H9 (cell line): ENCODE results near the gene SEMA5A. TPM values are rescaled to one million over a fixed set of nuclear protein-coding genes. Genes with fewer than 3 reads are reported as not detected.

ENCODE experiments used
- DNase-seq: peaks from one replicate; pipeline ENCODE4 v3.0.0-alpha.2; 2017
- H2AFZ ChIP-seq: one replicate; pipeline ENCODE4 v1.6.1; 2013; ENCODE audit warnings: mild to moderate bottlenecking, low read length, control low read depth, moderate library complexity
- H2AK5ac ChIP-seq: 2 replicates; pipeline ENCODE4 v1.6.1; 2013; ENCODE audit warnings: low read length, control low read depth, mixed read lengths; ENCODE audit not compliant: insufficient read length
- H2BK120ac ChIP-seq: one replicate; pipeline ENCODE4 v1.6.1; 2013; ENCODE audit warnings: low read depth, mild to moderate bottlenecking, low read length, control low read depth, inconsistent platforms; ENCODE audit not compliant: poor library complexity, severe bottlenecking
- H2BK12ac ChIP-seq: 2 replicates; pipeline ENCODE4 v1.6.1; 2013; ENCODE audit warnings: low read length, control low read depth, mixed read lengths, low read depth; ENCODE audit not compliant: insufficient read length
- H2BK15ac ChIP-seq: 2 replicates; pipeline ENCODE4 v1.6.1; 2013; ENCODE audit warnings: low read depth, low read length, control low read depth
- H2BK20ac ChIP-seq: one replicate; pipeline ENCODE4 v1.6.1; 2013; ENCODE audit warnings: low read depth, mild to moderate bottlenecking, low read length, control low read depth, inconsistent platforms; ENCODE audit not compliant: poor library complexity, severe bottlenecking
- H2BK5ac ChIP-seq: 2 replicates; pipeline ENCODE4 v1.6.1; 2013; ENCODE audit warnings: low read length, control low read depth, mixed read lengths; ENCODE audit not compliant: insufficient read length
- H3K14ac ChIP-seq: 2 replicates; pipeline ENCODE4 v1.6.1; 2013; ENCODE audit warnings: low read length, control low read depth; ENCODE audit not compliant: insufficient read depth
- H3K18ac ChIP-seq: 2 replicates; pipeline ENCODE4 v1.6.1; 2013; ENCODE audit warnings: low read depth, mild to moderate bottlenecking, mixed read lengths, low read length, control low read depth; ENCODE audit not compliant: insufficient read length
- H3K23ac ChIP-seq: 2 replicates; pipeline ENCODE4 v1.6.1; 2013; ENCODE audit warnings: low read length, control low read depth, mixed read lengths, low read depth; ENCODE audit not compliant: insufficient read length
- H3K23me2 ChIP-seq: 2 replicates; pipeline ENCODE4 v1.6.1; 2013; ENCODE audit warnings: low read depth, mild to moderate bottlenecking, mixed read lengths, low read length, control low read depth; ENCODE audit not compliant: insufficient read length, poor library complexity, severe bottlenecking
- H3K27ac ChIP-seq: 2 replicates; pipeline ENCODE4 v1.5.1; 2013; ENCODE audit warnings: low read length, control low read depth, mixed read lengths, low read depth; ENCODE audit not compliant: insufficient read length
- H3K27me3 ChIP-seq: 2 replicates; pipeline ENCODE4 v1.6.1; 2013; ENCODE audit warnings: low read length, control low read depth, inconsistent platforms; ENCODE audit not compliant: insufficient read depth
- H3K4ac ChIP-seq: 2 replicates; pipeline ENCODE4 v1.6.1; 2013; ENCODE audit warnings: low read depth, mild to moderate bottlenecking, control low read depth, inconsistent platforms, low read length, moderate library complexity
- H3K4me1 ChIP-seq: 2 replicates; pipeline ENCODE4 v1.6.1; 2013; ENCODE audit warnings: low read length, control low read depth, inconsistent platforms; ENCODE audit not compliant: insufficient read depth
- H3K4me2 ChIP-seq: 2 replicates; pipeline ENCODE4 v1.6.1; 2013; ENCODE audit warnings: low read length, control low read depth, mixed read lengths; ENCODE audit not compliant: insufficient read length, insufficient read depth
- H3K56ac ChIP-seq: 2 replicates; pipeline ENCODE4 v1.6.1; 2013; ENCODE audit warnings: low read depth, mild to moderate bottlenecking, mixed read lengths, low read length, control low read depth; ENCODE audit not compliant: insufficient read length
- H3K79me1 ChIP-seq: 2 replicates; pipeline ENCODE4 v1.6.1; 2013; ENCODE audit warnings: low read depth, mild to moderate bottlenecking, moderate library complexity, low read length, control low read depth, inconsistent platforms; ENCODE audit not compliant: insufficient read depth, poor library complexity, severe bottlenecking
- H3K79me2 ChIP-seq: 2 replicates; pipeline ENCODE4 v1.6.1; 2013; ENCODE audit warnings: low read length, control low read depth, inconsistent platforms; ENCODE audit not compliant: insufficient read depth
- H3K9ac ChIP-seq: 2 replicates; pipeline ENCODE4 v1.6.1; 2013; ENCODE audit warnings: low read length, control low read depth, mixed read lengths; ENCODE audit not compliant: insufficient read length; ENCODE audit errors: extremely low read depth
- H3K9me3 ChIP-seq: one replicate; pipeline ENCODE4 v1.6.1; 2013; ENCODE audit warnings: low read depth, low read length, inconsistent platforms; ENCODE audit not compliant: control insufficient read depth
- H3T11ph ChIP-seq: one replicate; pipeline ENCODE4 v1.6.1; 2013; ENCODE audit warnings: mild to moderate bottlenecking, low read length, control low read depth, inconsistent platforms
- H4K20me1 ChIP-seq: one replicate; pipeline ENCODE4 v1.6.1; 2013; ENCODE audit not compliant: control insufficient read depth, insufficient read length, insufficient read depth
- H4K5ac ChIP-seq: 2 replicates; pipeline ENCODE4 v1.6.1; 2013; ENCODE audit warnings: low read depth, mild to moderate bottlenecking, mixed read lengths, low read length, control low read depth; ENCODE audit not compliant: insufficient read length
- H4K8ac ChIP-seq: replicated peaks from 2 replicates; pipeline ENCODE4 v1.6.1; 2013; ENCODE audit warnings: low read length, control low read depth, mixed read lengths, low read depth; ENCODE audit not compliant: insufficient read length
- H4K91ac ChIP-seq: 2 replicates; pipeline ENCODE4 v1.6.1; 2013; ENCODE audit warnings: low read depth, mild to moderate bottlenecking, moderate library complexity, mixed read lengths, low read length, control low read depth; ENCODE audit not compliant: insufficient read length
- H3K27ac Mint-ChIP-seq, 3 experiments: 2 replicates in 2 of 3; 3 replicates in 1 of 3; pipeline ENCODE4 v1.8.0; 2020 to 2021; ENCODE audit warnings: mixed read lengths in 3 of 3, mild to moderate bottlenecking in 1 of 3, moderate library complexity in 1 of 3
- H3K27me3 Mint-ChIP-seq: 2 replicates; pipeline ENCODE4 v1.8.0; 2021; ENCODE audit warnings: low read depth, mild to moderate bottlenecking, moderate library complexity, mixed read lengths
- H3K36me3 Mint-ChIP-seq, 3 experiments: 2 replicates in 2 of 3; 3 replicates in 1 of 3; pipeline ENCODE4 v1.8.0; 2020 to 2021; ENCODE audit warnings: low read depth in 3 of 3, mixed read lengths in 3 of 3; ENCODE audit not compliant: insufficient read depth in 1 of 3
- H3K4me1 Mint-ChIP-seq, 2 experiments: 2 replicates each; pipeline ENCODE4 v1.8.0; 2020; ENCODE audit warnings: mixed read lengths in 2 of 2
- H3K4me3 Mint-ChIP-seq, 2 experiments: 2 replicates in 1 of 2; 3 replicates in 1 of 2; pipeline ENCODE4 v1.8.0; 2020 to 2021; ENCODE audit warnings: mild to moderate bottlenecking in 2 of 2, mixed read lengths in 2 of 2, moderate library complexity in 1 of 2
- H3K9me3 Mint-ChIP-seq, 2 experiments: 2 replicates in 1 of 2; 3 replicates in 1 of 2; pipeline ENCODE4 v1.8.0; 2020; ENCODE audit warnings: mild to moderate bottlenecking in 2 of 2, mixed read lengths in 2 of 2, moderate library complexity in 1 of 2
- CTCF ChIP-seq: fragments of 200-600 bp; sonication (generic); conservative IDR thresholded peaks from 3 replicates; pipeline ENCODE4 v1.8.0; 2021; ENCODE audit warnings: antibody characterized with exemption, mild to moderate bottlenecking
- WGBS: extraction: QIAGEN DNeasy Blood & Tissue Kit; methylation state at CpG from one replicate; pipeline ENCODE4 v1.1.7; 2013; ENCODE audit warnings: missing lambda C conversion rate, low lambda C conversion rate, mixed read lengths; ENCODE audit not compliant: insufficient read length; ENCODE audit errors: extremely low coverage; 5-methylcytosine and 5-hydroxymethylcytosine counted together
- total RNA-seq: library from RNA; stranded (reverse); gene quantifications from 2 replicates; pipeline ENCODE4 v1.2.1, GENCODE V29; 2021

SEMA5A gene
- total RNA-seq, 1 experiment from 2014 or later, result 4.3 TPM

GRCh38 chr5:9103290-9103689 lies 442.6 kb downstream of the SEMA5A start:
- H3K4ac ChIP-seq, result no peak overlapping the region
- Mint-ChIP-seq H3K27ac (no peak overlapping the region), H3K36me3 (no peaks in the 10 kb centered on the region), H3K27me3 (no peaks in the 10 kb centered on the region; the same call in 1 of the 2 replicates), H3K4me1 (no peaks in the 10 kb centered on the region), H3K9me3 (no peaks in the 10 kb centered on the region), H3K4me3 (no peak overlapping the region)
- TF ChIP-seq CTCF, result no peak
- H3K79me2 ChIP-seq, result no peaks in the 10 kb centered on the region
- no peak overlapping the region for H2AFZ ChIP-seq
- H3T11ph ChIP-seq, result no peak overlapping the region
- DNase-seq, result no peak
- no peaks in the 10 kb centered on the region for H3K79me1 ChIP-seq
- no peak overlapping the region for H3K56ac ChIP-seq
- H3K4me2 ChIP-seq, result no peak overlapping the region
- H2BK5ac ChIP-seq, result no peak overlapping the region
- H3K9ac ChIP-seq, result no peak overlapping the region
- no peak overlapping the region for H4K8ac ChIP-seq
- H3K9me3 ChIP-seq, result no peaks in the 10 kb centered on the region
- no peak overlapping the region for H4K5ac ChIP-seq
- no peak overlapping the region for H2BK20ac ChIP-seq
- no peak overlapping the region for H3K27ac ChIP-seq
- H4K91ac ChIP-seq, result no peak overlapping the region
- no peak overlapping the region for H3K18ac ChIP-seq
- WGBS, result no CpG with 5 or more reads among the region's 4 CpGs
- H2AK5ac ChIP-seq, result no peak overlapping the region
- no peaks in the 10 kb centered on the region for H4K20me1 ChIP-seq
- H3K14ac ChIP-seq, result no peak overlapping the region
- no peaks in the 10 kb centered on the region for H3K27me3 ChIP-seq
- no peak overlapping the region for H2BK12ac ChIP-seq
- H2BK15ac ChIP-seq, result no peak overlapping the region
- no peak overlapping the region for H3K23ac ChIP-seq
- H3K23me2 ChIP-seq, result no peaks in the 10 kb centered on the region
- no peaks in the 10 kb centered on the region for H3K4me1 ChIP-seq
- no peak overlapping the region for H2BK120ac ChIP-seq
